ENCODE measurements around the gene SFXN5.

SFXN5 gene

GRCh38 chr2:73088211-73088610 is 16.7 kb upstream of the SFXN5 start:
- H3K9ac ChIP-seq (ENCODE audit: low read length): no peak overlapping the region
- TF ChIP-seq EZH2phosphoT487 (conservative IDR thresholded peaks at IDR 0.05; ENCODE audit: low read length) (no peak), CTCF (IDR thresholded peaks at IDR 0.05; ENCODE audit: insufficient read depth, low read length, poor library complexity, severe bottlenecking) (no peak)
- H3K27me3 ChIP-seq (ENCODE audit: low read length): no peaks in the 10 kb centered on the region
- H3K79me2 ChIP-seq (ENCODE audit: insufficient read depth, low read length): no peaks in the 10 kb centered on the region
- H3F3A ChIP-seq (ENCODE audit: insufficient read depth): no peaks in the 10 kb centered on the region
- no peak overlapping the region for H3K27ac ChIP-seq (ENCODE audit: low read depth, low read length)
- no peak overlapping the region for H2AFZ ChIP-seq (ENCODE audit: low read depth, low read length, severe bottlenecking)
- no peak overlapping the region for H3K4me2 ChIP-seq (ENCODE audit: low read depth, low read length, poor library complexity, severe bottlenecking)
- no peaks in the 10 kb centered on the region for H3K9me2 ChIP-seq (replicated peaks; ENCODE audit: insufficient read depth, low read length)
- H3K36me3 ChIP-seq (ENCODE audit: low read length): no peaks in the 10 kb centered on the region
- no peaks in the 10 kb centered on the region for H4K20me1 ChIP-seq (ENCODE audit: low read depth, low read length)
- H3K9me3 ChIP-seq (ENCODE audit: insufficient read depth, low read length): no peaks in the 10 kb centered on the region
- H3K4me3 ChIP-seq (ENCODE audit: insufficient read depth, low read length, poor library complexity, severe bottlenecking): no peak overlapping the region

GRCh38 chr2:73087311-73087710 is 15.8 kb upstream of the SFXN5 start:
- Histone ChIP-seq H3K4me2 (ENCODE audit: low read depth, low read length, poor library complexity, severe bottlenecking) (no peak overlapping the region), H3F3A (ENCODE audit: insufficient read depth) (no peaks in the 10 kb centered on the region), H2AFZ (ENCODE audit: low read depth, low read length, severe bottlenecking) (no peak overlapping the region), H3K27ac (ENCODE audit: low read depth, low read length) (no peak overlapping the region), H3K27me3 (ENCODE audit: low read length) (no peaks in the 10 kb centered on the region), H4K20me1 (ENCODE audit: low read depth, low read length) (no peaks in the 10 kb centered on the region), H3K9me3 (ENCODE audit: insufficient read depth, low read length) (no peaks in the 10 kb centered on the region), H3K9me2 (replicated peaks; ENCODE audit: insufficient read depth, low read length) (no peaks in the 10 kb centered on the region), H3K9ac (ENCODE audit: low read length) (no peak overlapping the region), H3K79me2 (ENCODE audit: insufficient read depth, low read length) (no peaks in the 10 kb centered on the region), H3K36me3 (ENCODE audit: low read length) (no peaks in the 10 kb centered on the region), H3K4me3 (ENCODE audit: insufficient read depth, low read length, poor library complexity, severe bottlenecking) (no peak overlapping the region)
- TF ChIP-seq EZH2phosphoT487 (conservative IDR thresholded peaks at IDR 0.05; ENCODE audit: low read length): no peak
- no peak for TF ChIP-seq CTCF (IDR thresholded peaks at IDR 0.05; ENCODE audit: insufficient read depth, low read length, poor library complexity, severe bottlenecking)

- Histone ChIP-seq H2AFZ (ENCODE audit: low read depth, low read length, severe bottlenecking) (no peak overlapping the region), H3K27ac (ENCODE audit: low read depth, low read length) (no peak overlapping the region), H3K9me3 (ENCODE audit: insufficient read depth, low read length) (no peaks in the 10 kb centered on the region), H3K4me2 (ENCODE audit: low read depth, low read length, poor library complexity, severe bottlenecking) (no peak overlapping the region), H3K36me3 (ENCODE audit: low read length) (no peaks in the 10 kb centered on the region), H3F3A (ENCODE audit: insufficient read depth) (no peaks in the 10 kb centered on the region), H3K27me3 (ENCODE audit: low read length) (no peaks in the 10 kb centered on the region), H3K9me2 (replicated peaks; ENCODE audit: insufficient read depth, low read length) (no peaks in the 10 kb centered on the region), H4K20me1 (ENCODE audit: low read depth, low read length) (no peaks in the 10 kb centered on the region), H3K4me3 (ENCODE audit: insufficient read depth, low read length, poor library complexity, severe bottlenecking) (no peak overlapping the region), H3K9ac (ENCODE audit: low read length) (no peak overlapping the region), H3K79me2 (ENCODE audit: insufficient read depth, low read length) (no peaks in the 10 kb centered on the region)
- no peak for TF ChIP-seq EZH2phosphoT487 (conservative IDR thresholded peaks at IDR 0.05; ENCODE audit: low read length)
- TF ChIP-seq CTCF (IDR thresholded peaks at IDR 0.05; ENCODE audit: insufficient read depth, low read length, poor library complexity, severe bottlenecking): peak; percentile 86
Measured at GRCh38 chr2:73085691-73086090, 14.2 kb upstream of the SFXN5 start.
